Measurements from ENCODE around the gene PCNX2.

DNA sequence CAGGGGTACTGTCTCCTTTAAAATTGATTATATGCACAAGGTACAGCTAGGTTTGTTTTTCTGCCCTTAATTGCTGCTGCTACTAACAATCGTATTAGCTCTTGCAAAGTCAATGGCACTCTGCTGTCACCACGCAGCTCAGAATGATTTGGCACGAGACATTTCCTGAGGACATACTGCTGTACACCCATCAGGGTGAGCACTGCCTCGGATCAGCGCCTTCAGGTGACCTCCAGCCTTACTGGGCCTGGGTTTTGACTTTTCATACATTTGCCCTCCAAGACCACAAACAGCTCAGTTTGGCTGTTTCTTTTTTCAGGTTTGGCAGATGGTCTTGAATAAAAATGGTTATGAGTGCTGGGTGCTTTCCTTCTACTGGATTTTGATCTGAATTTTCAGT, 234.3 kb downstream of the PCNX2 start:
- no peak for TF ChIP-seq CTCF (IDR thresholded peaks at IDR 0.05; ENCODE audit: poor library complexity)
- no peak for TF ChIP-seq EZH2phosphoT487 (IDR thresholded peaks at IDR 0.05; ENCODE audit: low read depth, severe bottlenecking, unreplicated experiment)
- TF ChIP-seq EZH2 (IDR thresholded peaks at IDR 0.05; ENCODE audit: borderline replicate concordance) = no peak

All from hepatocyte (in vitro differentiated cells).